IMR-90 (cell line): Measurements from ENCODE around the gene TACC2. TPM values are rescaled to one million over a fixed set of nuclear protein-coding genes. Genes with fewer than 3 reads are reported as not detected.

ENCODE experiments used
- ATAC-seq: fragments of 200-7000 bp; cut with Tn5 transposase; 2 replicates; pipeline ENCODE4 v1.9.1; 2020; ENCODE audit warnings: low read depth, mild to moderate bottlenecking, moderate library complexity
- BruUV-seq: library from RNA; stranded (reverse); fragments of 400-500 nt; replicated peaks from 2 replicates; lab custom pipeline; 2021; lab: Mats Ljungman, UMichigan
- CTCF ChIA-PET: fragments of 300-600 bp; formaldehyde crosslinking; extraction: SDS; loops from one replicate; lab custom pipeline; 2021; ENCODE audit warnings: antibody characterized with exemption; lab: Yijun Ruan, JAX
- POLR2A ChIA-PET: fragments of 300-600 bp; sonication (Branson Sonifier 250); formaldehyde crosslinking; loops from one replicate; lab custom pipeline; 2022; ENCODE audit warnings: antibody characterized with exemption; ENCODE audit not compliant: unreplicated experiment; lab: Charles Lee
- DNase-seq: peaks from one replicate; pipeline ENCODE4 v3.0.0; 2013
- H2AFZ ChIP-seq: replicated peaks from 2 replicates; pipeline ENCODE3; 2013; ENCODE audit warnings: low read length, mild to moderate bottlenecking; ENCODE audit not compliant: poor library complexity
- H2AK5ac ChIP-seq: 2 replicates; pipeline ENCODE4 v1.6.1; 2013; ENCODE audit warnings: low read depth, low read length, inconsistent platforms
- H2AK9ac ChIP-seq: replicated peaks from 2 replicates; pipeline ENCODE3; 2013; ENCODE audit warnings: mild to moderate bottlenecking, low read depth, low read length, moderate library complexity; ENCODE audit not compliant: poor library complexity
- H2BK120ac ChIP-seq: 2 replicates; pipeline ENCODE4 v1.6.1; 2013; ENCODE audit warnings: low read depth, low read length, inconsistent platforms
- H2BK15ac ChIP-seq: 3 replicates; pipeline ENCODE4 v1.6.1; 2013; ENCODE audit warnings: low read depth, low read length, inconsistent platforms
- H2BK20ac ChIP-seq: 2 replicates; pipeline ENCODE4 v1.6.1; 2013; ENCODE audit warnings: low read depth, mild to moderate bottlenecking, inconsistent platforms, low read length, moderate library complexity
- H2BK5ac ChIP-seq: 2 replicates; pipeline ENCODE4 v1.6.1; 2013; ENCODE audit warnings: mild to moderate bottlenecking, low read depth, low read length, inconsistent platforms; ENCODE audit not compliant: poor library complexity, severe bottlenecking
- H3K14ac ChIP-seq: replicated peaks from 2 replicates; pipeline ENCODE4 v1.6.1; 2013; ENCODE audit warnings: low read depth, low read length, inconsistent platforms
- H3K18ac ChIP-seq: 2 replicates; pipeline ENCODE4 v1.6.1; 2013; ENCODE audit warnings: low read depth, low read length, control low read depth
- H3K23ac ChIP-seq: 2 replicates; pipeline ENCODE4 v1.6.1; 2013; ENCODE audit warnings: low read depth, low read length, inconsistent platforms
- H3K27ac ChIP-seq: 2 replicates; pipeline ENCODE4 v1.5.1; 2013; ENCODE audit warnings: mild to moderate bottlenecking, control low read depth, low read length; ENCODE audit not compliant: insufficient read depth
- H3K27me3 ChIP-seq: 2 replicates; pipeline ENCODE4 v1.6.1; 2013; ENCODE audit warnings: low read length; ENCODE audit not compliant: control insufficient read depth, insufficient read depth
- H3K36me3 ChIP-seq: 2 replicates; pipeline ENCODE4 v1.6.1; 2013; ENCODE audit warnings: low read length, mixed read lengths; ENCODE audit not compliant: control insufficient read depth, insufficient read depth
- H3K4ac ChIP-seq: 2 replicates; pipeline ENCODE4 v1.6.1; 2013; ENCODE audit warnings: low read depth, low read length, inconsistent platforms
- H3K4me1 ChIP-seq: 2 replicates; pipeline ENCODE4 v1.6.1; 2013; ENCODE audit warnings: low read length, mixed read lengths; ENCODE audit not compliant: control insufficient read depth, insufficient read depth
- H3K4me2 ChIP-seq: 2 replicates; pipeline ENCODE4 v1.6.1; 2013; ENCODE audit warnings: low read depth, mild to moderate bottlenecking, control low read depth, low read length, moderate library complexity
- H3K4me3 ChIP-seq: 2 replicates; pipeline ENCODE4 v1.5.1; 2013; ENCODE audit warnings: low read depth, mild to moderate bottlenecking, control low read depth, low read length, moderate library complexity; ENCODE audit not compliant: insufficient read depth
- H3K56ac ChIP-seq: 2 replicates; pipeline ENCODE4 v1.6.1; 2013; ENCODE audit warnings: low read length, inconsistent platforms; ENCODE audit not compliant: insufficient read depth; ENCODE audit errors: extremely low read depth
- H3K79me1 ChIP-seq, 2 experiments: 2 replicates each; pipeline ENCODE4 v1.6.1; 2013; ENCODE audit warnings: low read length in 2 of 2, inconsistent platforms in 1 of 2, low read depth in 1 of 2
- H3K9ac ChIP-seq: 2 replicates; pipeline ENCODE4 v1.6.1; 2013; ENCODE audit warnings: low read depth, low read length, control low read depth
- H3K9me1 ChIP-seq: 2 replicates; pipeline ENCODE4 v1.6.1; 2013; ENCODE audit warnings: low read length, inconsistent platforms; ENCODE audit not compliant: insufficient read depth
- H3K9me3 ChIP-seq: 2 replicates; pipeline ENCODE4 v1.6.1; 2013; ENCODE audit warnings: low read length; ENCODE audit not compliant: control insufficient read depth, insufficient read depth
- H4K20me1 ChIP-seq: 2 replicates; pipeline ENCODE4 v1.6.1; 2013; ENCODE audit warnings: low read length, inconsistent platforms; ENCODE audit not compliant: insufficient read depth
- H4K5ac ChIP-seq: 2 replicates; pipeline ENCODE4 v1.6.1; 2013; ENCODE audit warnings: mild to moderate bottlenecking, low read depth, low read length, control low read depth
- H4K8ac ChIP-seq, 2 experiments: 2 replicates each; pipeline ENCODE4 v1.6.1; 2013; ENCODE audit warnings: low read depth in 2 of 2, low read length in 2 of 2, control low read depth in 1 of 2, inconsistent platforms in 1 of 2
- H4K91ac ChIP-seq: 2 replicates; pipeline ENCODE4 v1.6.1; 2013; ENCODE audit warnings: low read depth, low read length, inconsistent platforms; ENCODE audit not compliant: insufficient read depth
- BHLHE40 ChIP-seq: fragments of 150-350 bp; IDR thresholded peaks from 2 replicates; pipeline ENCODE4 v1.6.1; 2016; ENCODE audit warnings: mild to moderate bottlenecking, low read depth, low read length
- CEBPB ChIP-seq: IDR thresholded peaks from 2 replicates; pipeline ENCODE4 v1.6.1; 2012; ENCODE audit warnings: low read depth, low read length, improper control_type of control experiment
- CHD1 ChIP-seq: IDR thresholded peaks from 2 replicates; pipeline ENCODE4 v1.6.1; 2012; ENCODE audit warnings: low read depth, low read length, improper control_type of control experiment
- CTCF ChIP-seq: conservative IDR thresholded peaks from 2 replicates; pipeline ENCODE4 v1.5.1; 2012; ENCODE audit warnings: mild to moderate bottlenecking, low read depth, low read length, improper control_type of control experiment
- ELK1 ChIP-seq: fragments of 150-350 bp; IDR thresholded peaks from 2 replicates; pipeline ENCODE4 v1.6.1; 2016; ENCODE audit warnings: low read depth, mild to moderate bottlenecking, low read length, moderate library complexity, borderline replicate concordance
- FOS ChIP-seq: fragments of 150-350 bp; IDR thresholded peaks from 2 replicates; pipeline ENCODE4 v1.6.1; 2016; ENCODE audit warnings: low read depth, low read length
- MAFK ChIP-seq: IDR thresholded peaks from 2 replicates; pipeline ENCODE4 v1.6.1; 2012; ENCODE audit warnings: low read depth, low read length, improper control_type of control experiment
- MAZ ChIP-seq: IDR thresholded peaks from 2 replicates; pipeline ENCODE4 v1.6.1; 2012; ENCODE audit warnings: low read depth, mild to moderate bottlenecking, low read length, improper control_type of control experiment, moderate library complexity, borderline replicate concordance
- NFE2L2 ChIP-seq: fragments of 150-350 bp; IDR thresholded peaks from 2 replicates; pipeline ENCODE4 v1.6.1; 2016; ENCODE audit warnings: low read depth, mild to moderate bottlenecking, low read length
- RAD21 ChIP-seq: IDR thresholded peaks from 2 replicates; pipeline ENCODE4 v1.6.1; 2012; ENCODE audit warnings: low read length, improper control_type of control experiment
- RCOR1 ChIP-seq: IDR thresholded peaks from 2 replicates; pipeline ENCODE4 v1.6.1; 2012; ENCODE audit warnings: mild to moderate bottlenecking, low read length, improper control_type of control experiment; ENCODE audit not compliant: insufficient replicate concordance
- RFX5 ChIP-seq: IDR thresholded peaks from 2 replicates; pipeline ENCODE4 v1.8.0; 2012; ENCODE audit warnings: low read depth, mild to moderate bottlenecking, low read length, moderate library complexity
- SMC3 ChIP-seq: fragments of 150-350 bp; IDR thresholded peaks from 2 replicates; pipeline ENCODE4 v1.6.1; 2016; ENCODE audit warnings: low read depth, mild to moderate bottlenecking, antibody characterized with exemption, low read length, moderate library complexity
- USF2 ChIP-seq: fragments of 150-350 bp; IDR thresholded peaks from 2 replicates; pipeline ENCODE4 v1.6.1; 2017; ENCODE audit warnings: mild to moderate bottlenecking, antibody characterized with exemption, low read length, low read depth
- WGBS, 2 experiments: methylation state at CpG; one replicate each; pipeline versions ENCODE4 v1.1.5 to v1.1.7; 2013; ENCODE audit warnings: missing lambda C conversion rate in 2 of 2; ENCODE audit not compliant: insufficient read length in 1 of 2; ENCODE audit errors: extremely low coverage in 2 of 2; 5-methylcytosine and 5-hydroxymethylcytosine counted together
- dilution Hi-C: fragments of 300-500 bp; cut with HindIII; formaldehyde crosslinking; loops from one replicate; pipeline ENCODE4 v1.14.3; 2018; ENCODE audit warnings: low sequenced_read_pairs; ENCODE audit not compliant: unreplicated experiment
- in situ Hi-C: fragments of 300-500 bp; cut with MboI; formaldehyde crosslinking; loops from 3 replicates; pipeline ENCODE4 v1.14.3; 2019; ENCODE audit warnings: low sequenced_read_pairs, inconsistent platforms, mixed read lengths
- intact Hi-C: fragments of 100-400 bp; cut with micrococcal nuclease; formaldehyde crosslinking; loops from 2 replicates; pipeline ENCODE4 v1.10.0; 2022
- polyA plus RNA-seq, 3 experiments: library from polyadenylated mRNA; depleted of rRNA; stranded (reverse); fragments of >200 nt; gene quantifications; 2 replicates each; pipeline ENCODE4 v1.2.3, GENCODE V29; 2012; ENCODE audit warnings: low replicate concordance in 1 of 3
- total RNA-seq: library from RNA; depleted of rRNA; stranded (reverse); fragments of >200 nt; gene quantifications from 2 replicates; pipeline ENCODE4 v1.2.3, GENCODE V29; 2012

TACC2 gene
- total and polyA plus RNA-seq, 2 of the 4 experiments (the other 2 are of a cell fraction): 2.9 to 15.4 TPM

DNA sequence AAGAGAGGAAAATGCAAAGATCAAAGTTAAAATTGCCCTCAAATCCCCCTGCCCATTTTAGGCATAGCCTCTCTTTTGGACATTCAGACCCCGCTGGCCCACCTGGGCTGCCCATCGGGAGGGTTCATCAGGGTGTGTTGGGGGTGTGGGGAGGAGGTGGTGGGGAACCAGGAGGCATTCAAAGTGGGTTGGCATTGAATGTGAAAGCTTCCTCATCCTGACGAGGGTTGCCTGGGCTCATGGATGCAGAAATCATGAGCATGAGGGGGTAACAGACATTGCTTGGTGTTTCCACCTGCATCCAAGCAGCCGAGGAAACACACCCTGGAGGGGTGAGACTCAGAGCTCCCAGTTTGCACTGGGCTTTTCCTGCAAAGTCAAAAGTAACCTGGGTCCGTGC is 302.8 kb downstream of the TACC2 start:
- ATAC-seq (no peak), DNase-seq (no peak)
- H4K20me1 ChIP-seq: no peaks in the 10 kb centered on the region
- H3K9me1 ChIP-seq: peaks cover 6% of the 10 kb centered on the region; the same call in 1 of the 2 replicates
- no peak overlapping the region for H4K91ac ChIP-seq
- no TSS peak for BruUV-seq
- H3K4ac ChIP-seq: no peak overlapping the region
- H2AK9ac ChIP-seq: no peak overlapping the region
- intact Hi-C loops: no loop called here
- in situ Hi-C loops: no loop called here
- no peak overlapping the region for H2BK20ac ChIP-seq
- TF ChIP-seq FOS: no peak
- no peak for TF ChIP-seq MAZ
- TF ChIP-seq RAD21: no peak
- TF ChIP-seq NFE2L2: no peak
- TF ChIP-seq BHLHE40: no peak
- TF ChIP-seq SMC3: no peak
- TF ChIP-seq USF2: no peak
- no peak for TF ChIP-seq RCOR1
- no peak for TF ChIP-seq CEBPB
- no peak for TF ChIP-seq RFX5
- TF ChIP-seq MAFK: no peak
- no peak for TF ChIP-seq ELK1
- no peak for TF ChIP-seq CHD1
- TF ChIP-seq CTCF: no peak
- no peak overlapping the region for H3K14ac ChIP-seq
- H3K18ac ChIP-seq: no peak overlapping the region
- H2BK15ac ChIP-seq: no peak overlapping the region
- no peaks in the 10 kb centered on the region for H3K36me3 ChIP-seq
- H3K9me3 ChIP-seq: no peaks in the 10 kb centered on the region
- no peaks in the 10 kb centered on the region for H3K79me1 ChIP-seq
- H3K27ac ChIP-seq: no peak overlapping the region
- ChIA-PET POLR2A (no interaction called here), CTCF (no interaction called here)
- no peak overlapping the region for H3K4me3 ChIP-seq
- peaks cover 8% of the 10 kb centered on the region; the same call in 1 of the 2 replicates for H3K4me1 ChIP-seq
- H4K8ac ChIP-seq: no peak overlapping the region
- H3K56ac ChIP-seq: no peak overlapping the region
- no peak overlapping the region for H3K9ac ChIP-seq
- H2BK120ac ChIP-seq: no peak overlapping the region
- peaks cover 14% of the 10 kb centered on the region; the same call in 1 of the 2 replicates for H3K27me3 ChIP-seq
- WGBS, 2 experiments: 73% methylated on average over 3 of the region's 5 CpGs; no CpG with 5 or more reads in 1 of the 2 experiments
- H3K23ac ChIP-seq: no peak overlapping the region
- H2AFZ ChIP-seq: no peak overlapping the region
- H3K4me2 ChIP-seq: no peak overlapping the region
- H4K5ac ChIP-seq: no peak overlapping the region
- H2BK5ac ChIP-seq: no peak overlapping the region
- H2AK5ac ChIP-seq: no peak overlapping the region
- dilution Hi-C loops: no loop called here
